IgD-negative memory B cell (primary cell): Measurements from ENCODE around the gene NTN1. TPM values are rescaled to one million over a fixed set of nuclear protein-coding genes. Genes with fewer than 3 reads are reported as not detected.
A peak's percentile ranks its signal among the peaks of the same experiment; 100 is the strongest.

ENCODE experiments used
- H3K27ac Mint-ChIP-seq, 3 donors: one replicate each; pipeline ENCODE4 v1.8.0; 2020 to 2022; ENCODE audit warnings: mild to moderate bottlenecking in 3 of 3, mixed read lengths in 3 of 3, moderate library complexity in 1 of 3
- H3K27me3 Mint-ChIP-seq: one replicate; pipeline ENCODE4 v1.8.0; 2021; ENCODE audit warnings: mixed read lengths
- H3K36me3 Mint-ChIP-seq: one replicate; pipeline ENCODE4 v1.8.0; 2020; ENCODE audit warnings: mild to moderate bottlenecking, mixed read lengths
- H3K4me1 Mint-ChIP-seq, 3 donors: one replicate each; pipeline ENCODE4 v1.8.0; 2020 to 2022; ENCODE audit warnings: mixed read lengths in 3 of 3, mild to moderate bottlenecking in 1 of 3
- H3K4me3 Mint-ChIP-seq, 4 donors: one replicate each; pipeline ENCODE4 v1.8.0; 2020 to 2022; ENCODE audit warnings: mild to moderate bottlenecking in 4 of 4, mixed read lengths in 4 of 4, moderate library complexity in 3 of 4
- H3K9me3 Mint-ChIP-seq, 3 donors: one replicate each; pipeline ENCODE4 v1.8.0; 2020 to 2021; ENCODE audit warnings: mixed read lengths in 3 of 3, mild to moderate bottlenecking in 1 of 3
- polyA plus RNA-seq: library from polyadenylated mRNA; unstranded; fragments of 300-500 nt; fragmentation: Illumina TruSeq; gene quantifications from one replicate; pipeline ENCODE4 v1.2.3, GENCODE V29; 2021

The NTN1 gene
- polyA plus RNA-seq, 1 donor from 2014 or later = not detected

GRCh38 chr17:9285602-9286427 lies 264.5 kb downstream of the NTN1 start:
- Mint-ChIP-seq H3K4me1 (peaks cover 16 to 23% (median 21%) of the 10 kb centered on the region in 3 donors), H3K36me3 (peaks cover 1% of the 10 kb centered on the region), H3K9me3 (no peaks in the 10 kb centered on the region), H3K27ac (peak overlapping the region in 1 of 3 donors; percentile 46), H3K27me3 (no peaks in the 10 kb centered on the region), H3K4me3 (no peak overlapping the region)

GRCh38 chr17:9286434-9286833 lies 265.1 kb downstream of the NTN1 start:
- no peak overlapping the region for H3K4me3 Mint-ChIP-seq
- no peaks in the 10 kb centered on the region for H3K9me3 Mint-ChIP-seq
- peak overlapping the region in 2 of 3 donors; percentile 46 to 73 for H3K27ac Mint-ChIP-seq
- H3K27me3 Mint-ChIP-seq = no peaks in the 10 kb centered on the region
- H3K4me1 Mint-ChIP-seq = peaks cover 18 to 25% (median 21%) of the 10 kb centered on the region in 3 donors
- H3K36me3 Mint-ChIP-seq = peaks cover 1% of the 10 kb centered on the region

- H3K27me3 Mint-ChIP-seq = no peaks in the 10 kb centered on the region
- H3K9me3 Mint-ChIP-seq = no peaks in the 10 kb centered on the region
- H3K36me3 Mint-ChIP-seq = peaks cover 3% of the 10 kb centered on the region
- peak overlapping the region in 1 of 4 donors; percentile 2 for H3K4me3 Mint-ChIP-seq
- H3K27ac Mint-ChIP-seq = no peak overlapping the region
- peaks cover 18 to 25% (median 21%) of the 10 kb centered on the region in 3 donors for H3K4me1 Mint-ChIP-seq
Observed at GRCh38 chr17:9287306-9287705, 266.0 kb downstream of the NTN1 start.

GRCh38 chr17:9290226-9290613 lies 268.9 kb downstream of the NTN1 start:
- no peaks in the 10 kb centered on the region for H3K9me3 Mint-ChIP-seq
- peaks cover 4% of the 10 kb centered on the region for H3K36me3 Mint-ChIP-seq
- peak overlapping the region in 2 of 3 donors; percentile 1 to 89 for H3K27ac Mint-ChIP-seq
- H3K4me1 Mint-ChIP-seq = peaks cover 18 to 28% (median 21%) of the 10 kb centered on the region in 3 donors
- H3K4me3 Mint-ChIP-seq = peak overlapping the region in 2 of 4 donors; percentile 19 to 42
- H3K27me3 Mint-ChIP-seq = no peaks in the 10 kb centered on the region

- H3K4me1 Mint-ChIP-seq = peaks cover 15 to 26% (median 21%) of the 10 kb centered on the region in 3 donors
- no peaks in the 10 kb centered on the region for H3K9me3 Mint-ChIP-seq
- no peaks in the 10 kb centered on the region for H3K27me3 Mint-ChIP-seq
- H3K27ac Mint-ChIP-seq = peak overlapping the region in 1 of 3 donors; percentile 76
- H3K4me3 Mint-ChIP-seq = no peak overlapping the region
- peaks cover 9% of the 10 kb centered on the region for H3K36me3 Mint-ChIP-seq
Observed at GRCh38 chr17:9291912-9292560, 270.7 kb downstream of the NTN1 start.

- H3K36me3 Mint-ChIP-seq = peaks cover 11% of the 10 kb centered on the region
- H3K27ac Mint-ChIP-seq = no peak overlapping the region
- no peaks in the 10 kb centered on the region for H3K27me3 Mint-ChIP-seq
- peaks cover 15 to 26% (median 21%) of the 10 kb centered on the region in 3 donors for H3K4me1 Mint-ChIP-seq
- H3K4me3 Mint-ChIP-seq = no peak overlapping the region
- no peaks in the 10 kb centered on the region for H3K9me3 Mint-ChIP-seq
Observed at GRCh38 chr17:9292561-9292941, 271.2 kb downstream of the NTN1 start.

Other genes starting within 250 kb of the NTN1 start
- gene MFSD6L, start 222.1 kb upstream of the NTN1 start, polyA plus RNA-seq = not detected
- gene PIK3R6, start 153.8 kb upstream of the NTN1 start, polyA plus RNA-seq = 7.7 TPM
- 30.7 TPM for gene PIK3R5, start 55.8 kb upstream of the NTN1 start, polyA plus RNA-seq